ENCODE measurements around the gene SMAD2.

The SMAD2 gene

GRCh38 chr18:47950511-47950910 lies 20.1 kb upstream of the SMAD2 start:
- Histone ChIP-seq H3K36me3 (ENCODE audit: insufficient read depth, low read length) (no peaks in the 10 kb centered on the region), H2AFZ (ENCODE audit: low read length) (no peak overlapping the region), H3K9me3 (ENCODE audit: low read length) (no peaks in the 10 kb centered on the region), H3K9me2 (ENCODE audit: low read depth, low read length) (no peaks in the 10 kb centered on the region), H3K27ac (ENCODE audit: low read depth, low read length, poor library complexity, severe bottlenecking) (no peak overlapping the region), H3F3A (ENCODE audit: insufficient read depth, low read length) (no peaks in the 10 kb centered on the region), H3K4me2 (ENCODE audit: low read length) (no peak overlapping the region), H3K27me3 (ENCODE audit: insufficient read depth, low read length) (no peaks in the 10 kb centered on the region), H4K20me1 (ENCODE audit: insufficient read depth, low read length) (no peaks in the 10 kb centered on the region), H3K9ac (ENCODE audit: low read length) (no peak overlapping the region), H3K79me2 (ENCODE audit: insufficient read depth, low read length) (no peaks in the 10 kb centered on the region), H3K4me1 (ENCODE audit: insufficient read depth, low read length, severe bottlenecking) (no peaks in the 10 kb centered on the region), H3K4me3 (ENCODE audit: low read depth, low read length, poor library complexity, severe bottlenecking) (no peak overlapping the region)
- TF ChIP-seq CTCF (IDR thresholded peaks at IDR 0.05; ENCODE audit: low read length) (no peak), EZH2 (IDR thresholded peaks at IDR 0.05; ENCODE audit: borderline replicate concordance, low read length) (no peak)

GRCh38 chr18:47949202-47949601 lies 18.7 kb upstream of the SMAD2 start:
- Histone ChIP-seq H3K79me2 (ENCODE audit: insufficient read depth, low read length) (no peaks in the 10 kb centered on the region), H3K4me2 (ENCODE audit: low read length) (no peak overlapping the region), H3K9ac (ENCODE audit: low read length) (no peak overlapping the region), H3K36me3 (ENCODE audit: insufficient read depth, low read length) (no peaks in the 10 kb centered on the region), H3K4me3 (ENCODE audit: low read depth, low read length, poor library complexity, severe bottlenecking) (no peak overlapping the region), H2AFZ (ENCODE audit: low read length) (no peak overlapping the region), H3F3A (ENCODE audit: insufficient read depth, low read length) (no peaks in the 10 kb centered on the region), H3K9me2 (ENCODE audit: low read depth, low read length) (no peaks in the 10 kb centered on the region), H3K27me3 (ENCODE audit: insufficient read depth, low read length) (no peaks in the 10 kb centered on the region), H3K4me1 (ENCODE audit: insufficient read depth, low read length, severe bottlenecking) (no peaks in the 10 kb centered on the region), H3K9me3 (ENCODE audit: low read length) (no peaks in the 10 kb centered on the region), H3K27ac (ENCODE audit: low read depth, low read length, poor library complexity, severe bottlenecking) (no peak overlapping the region), H4K20me1 (ENCODE audit: insufficient read depth, low read length) (no peaks in the 10 kb centered on the region)
- no peak for TF ChIP-seq EZH2 (IDR thresholded peaks at IDR 0.05; ENCODE audit: borderline replicate concordance, low read length)
- TF ChIP-seq CTCF (IDR thresholded peaks at IDR 0.05; ENCODE audit: low read length) = no peak

- no peak for TF ChIP-seq CTCF (IDR thresholded peaks at IDR 0.05; ENCODE audit: low read length)
- TF ChIP-seq EZH2 (IDR thresholded peaks at IDR 0.05; ENCODE audit: borderline replicate concordance, low read length) = no peak
- Histone ChIP-seq H3K4me3 (ENCODE audit: low read depth, low read length, poor library complexity, severe bottlenecking) (no peak overlapping the region), H3K27ac (ENCODE audit: low read depth, low read length, poor library complexity, severe bottlenecking) (no peak overlapping the region), H3K4me1 (ENCODE audit: insufficient read depth, low read length, severe bottlenecking) (no peaks in the 10 kb centered on the region), H3K9me2 (ENCODE audit: low read depth, low read length) (no peaks in the 10 kb centered on the region), H3K36me3 (ENCODE audit: insufficient read depth, low read length) (no peaks in the 10 kb centered on the region), H4K20me1 (ENCODE audit: insufficient read depth, low read length) (no peaks in the 10 kb centered on the region), H3K4me2 (ENCODE audit: low read length) (no peak overlapping the region), H2AFZ (ENCODE audit: low read length) (no peak overlapping the region), H3F3A (ENCODE audit: insufficient read depth, low read length) (no peaks in the 10 kb centered on the region), H3K9ac (ENCODE audit: low read length) (no peak overlapping the region), H3K79me2 (ENCODE audit: insufficient read depth, low read length) (no peaks in the 10 kb centered on the region), H3K9me3 (ENCODE audit: low read length) (no peaks in the 10 kb centered on the region), H3K27me3 (ENCODE audit: insufficient read depth, low read length) (no peaks in the 10 kb centered on the region)
Measured at GRCh38 chr18:47946889-47947288, 16.4 kb upstream of the SMAD2 start.
